Natural killer cell (primary cell): ENCODE data around the gene HTRA3. TPM values are rescaled to one million over a fixed set of nuclear protein-coding genes. Genes with fewer than 3 reads are reported as not detected.

ENCODE experiments used
- ATAC-seq, 3 donors: fragments of 150-1000 bp in 2 of 3; fragments of 200-7000 bp in 1 of 3; cut with Tn5 transposase; 1 replicate in 1 of 3; 2 replicates in 2 of 3; pipeline ENCODE4 v1.10.0; 2021; ENCODE audit warnings: mild to moderate bottlenecking in 2 of 3, moderate library complexity in 2 of 3
- DNase-seq, 2 donors: peaks; one replicate each; pipeline versions ENCODE4 v3.0.0 to v3.0.0-alpha.2; 2013 to 2021; ENCODE audit warnings: mixed read lengths in 1 of 2
- H3K27ac ChIP-seq: one replicate; pipeline ENCODE4 v1.5.1; 2013; ENCODE audit warnings: mild to moderate bottlenecking, low read length
- H3K27me3 ChIP-seq: one replicate; pipeline ENCODE4 v1.6.1; 2013; ENCODE audit warnings: low read length; ENCODE audit not compliant: control insufficient read depth, insufficient read depth
- H3K36me3 ChIP-seq: one replicate; pipeline ENCODE4 v1.6.1; 2013; ENCODE audit warnings: low read length; ENCODE audit not compliant: control insufficient read depth, insufficient read depth
- H3K4me1 ChIP-seq: one replicate; pipeline ENCODE4 v1.6.1; 2013; ENCODE audit warnings: low read length; ENCODE audit not compliant: control insufficient read depth, insufficient read depth
- H3K4me3 ChIP-seq: one replicate; pipeline ENCODE4 v1.5.1; 2013; ENCODE audit warnings: low read length
- H3K9me3 ChIP-seq: one replicate; pipeline ENCODE4 v1.6.1; 2013; ENCODE audit warnings: low read length; ENCODE audit not compliant: control insufficient read depth, insufficient read depth
- H3K27ac Mint-ChIP-seq, 2 donors: one replicate each; pipeline ENCODE4 v1.8.0; 2022; ENCODE audit warnings: mild to moderate bottlenecking in 2 of 2, mixed read lengths in 2 of 2, moderate library complexity in 1 of 2
- H3K27me3 Mint-ChIP-seq, 2 donors: one replicate each; pipeline ENCODE4 v1.8.0; 2022; ENCODE audit warnings: low read depth in 2 of 2, mixed read lengths in 2 of 2
- H3K36me3 Mint-ChIP-seq: one replicate; pipeline ENCODE4 v1.8.0; 2022; ENCODE audit warnings: mixed read lengths
- H3K4me1 Mint-ChIP-seq, 2 donors: one replicate each; pipeline ENCODE4 v1.8.0; 2022; ENCODE audit warnings: mixed read lengths in 2 of 2
- H3K4me3 Mint-ChIP-seq: one replicate; pipeline ENCODE4 v1.8.0; 2022; ENCODE audit warnings: mild to moderate bottlenecking, moderate library complexity, mixed read lengths
- H3K9me3 Mint-ChIP-seq, 2 donors: one replicate each; pipeline ENCODE4 v1.8.0; 2022; ENCODE audit warnings: mixed read lengths in 2 of 2
- WGBS: methylation state at CpG from one replicate; pipeline ENCODE4 v1.1.7; 2013; ENCODE audit warnings: missing lambda C conversion rate; ENCODE audit not compliant: insufficient coverage; 5-methylcytosine and 5-hydroxymethylcytosine counted together
- intact Hi-C: fragments of 100-400 bp; cut with micrococcal nuclease; formaldehyde crosslinking; loops from one replicate; pipeline ENCODE4 v1.14.2; 2022
- total RNA-seq, 4 donors: library from RNA; stranded (reverse); fragments of 120-200 nt in 1 of 4; gene quantifications; one replicate each; pipeline versions ENCODE4 v1.2.3 to v1.2.4, GENCODE V29; 2013 to 2022
- TF ChIP-seq, protein P1 (sequence below): fragments of 200-600 bp; IDR thresholded peaks from one replicate; pipeline ENCODE4 v1.8.0; 2022; ENCODE audit warnings: antibody characterized with exemption

Gene HTRA3
- total RNA-seq, 3 donors from 2014 or later (not counting 1 experiment from before 2014, with no cell fraction given), result not detected

DNA sequence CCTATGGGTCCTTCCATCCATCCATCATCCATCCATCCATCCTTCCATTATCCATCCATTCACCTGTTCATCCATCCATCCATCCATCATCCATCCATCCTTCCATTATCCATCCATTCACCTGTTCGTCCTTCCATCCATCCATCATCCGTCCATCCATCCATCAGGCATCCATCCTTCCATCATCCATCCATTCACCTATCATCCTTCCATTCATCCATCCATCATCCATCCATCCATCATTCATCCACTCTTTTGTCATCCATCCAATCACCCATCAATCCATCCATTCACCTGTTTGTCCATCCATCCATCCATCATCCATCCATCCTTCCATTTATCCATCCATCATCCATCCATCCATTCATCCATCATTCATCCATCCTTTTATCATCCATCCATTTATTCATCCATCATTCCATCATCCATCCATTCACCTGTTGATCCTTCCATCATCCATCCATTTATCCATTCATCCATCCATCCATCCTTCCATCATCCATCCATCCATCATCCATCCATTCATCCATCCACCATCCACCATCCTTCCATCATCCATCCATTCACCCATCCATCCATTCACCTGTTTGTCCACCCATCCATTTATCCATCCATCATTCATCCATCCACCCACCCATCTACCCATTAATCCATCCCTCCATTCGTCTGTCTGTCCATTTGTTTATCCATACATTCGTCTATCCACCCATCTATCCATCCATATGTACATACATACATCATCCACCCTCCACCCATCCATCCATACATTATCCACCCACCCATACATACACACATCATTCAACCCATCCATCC is 35.7 kb upstream of the HTRA3 start:
- DNase-seq (no peak), ATAC-seq (no peak)
- Histone ChIP-seq H3K27me3 (no peaks in the 10 kb centered on the region), H3K4me3 (no peak overlapping the region), H3K4me1 (peaks cover 7% of the 10 kb centered on the region), H3K36me3 (peaks cover 22% of the 10 kb centered on the region), H3K27ac (no peak overlapping the region), H3K9me3 (no peaks in the 10 kb centered on the region)
- Mint-ChIP-seq H3K4me1 (peaks cover 0 to 6% of the 10 kb centered on the region in 2 donors), H3K36me3 (no peaks in the 10 kb centered on the region), H3K9me3 (no peaks in the 10 kb centered on the region), H3K27ac (no peak overlapping the region), H3K4me3 (no peak overlapping the region), H3K27me3 (no peaks in the 10 kb centered on the region)
- TF ChIP-seq, protein P1, sequence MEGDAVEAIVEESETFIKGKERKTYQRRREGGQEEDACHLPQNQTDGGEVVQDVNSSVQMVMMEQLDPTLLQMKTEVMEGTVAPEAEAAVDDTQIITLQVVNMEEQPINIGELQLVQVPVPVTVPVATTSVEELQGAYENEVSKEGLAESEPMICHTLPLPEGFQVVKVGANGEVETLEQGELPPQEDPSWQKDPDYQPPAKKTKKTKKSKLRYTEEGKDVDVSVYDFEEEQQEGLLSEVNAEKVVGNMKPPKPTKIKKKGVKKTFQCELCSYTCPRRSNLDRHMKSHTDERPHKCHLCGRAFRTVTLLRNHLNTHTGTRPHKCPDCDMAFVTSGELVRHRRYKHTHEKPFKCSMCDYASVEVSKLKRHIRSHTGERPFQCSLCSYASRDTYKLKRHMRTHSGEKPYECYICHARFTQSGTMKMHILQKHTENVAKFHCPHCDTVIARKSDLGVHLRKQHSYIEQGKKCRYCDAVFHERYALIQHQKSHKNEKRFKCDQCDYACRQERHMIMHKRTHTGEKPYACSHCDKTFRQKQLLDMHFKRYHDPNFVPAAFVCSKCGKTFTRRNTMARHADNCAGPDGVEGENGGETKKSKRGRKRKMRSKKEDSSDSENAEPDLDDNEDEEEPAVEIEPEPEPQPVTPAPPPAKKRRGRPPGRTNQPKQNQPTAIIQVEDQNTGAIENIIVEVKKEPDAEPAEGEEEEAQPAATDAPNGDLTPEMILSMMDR, result no peak
- intact Hi-C loops, result no loop called here
- WGBS, result 97% methylated on average over 4 of the region's 4 CpGs

DNA sequence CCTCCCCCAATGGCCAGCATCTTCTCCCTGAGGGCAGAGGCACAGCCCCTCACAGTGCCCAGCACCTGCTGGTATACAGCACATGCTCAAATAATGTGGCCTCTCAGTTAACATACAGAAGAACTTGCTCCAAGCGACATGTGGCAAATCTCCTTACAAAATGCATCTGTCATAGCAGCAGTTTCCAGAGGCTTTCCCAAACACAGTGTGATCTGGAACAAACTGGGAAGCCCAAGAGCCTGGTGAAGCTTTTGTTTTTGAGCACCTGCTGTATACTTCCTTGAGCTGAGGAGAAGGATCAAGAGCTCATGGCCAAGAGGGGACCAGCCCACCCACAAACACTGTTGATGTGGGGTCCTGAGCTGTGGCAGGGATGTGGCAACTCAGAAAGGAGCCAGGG is 34.8 kb upstream of the HTRA3 start:
- 100% methylated on average over 1 of the region's 1 CpG for WGBS
- Mint-ChIP-seq H3K4me1 (no peaks in the 10 kb centered on the region), H3K36me3 (no peaks in the 10 kb centered on the region), H3K4me3 (no peak overlapping the region), H3K27ac (no peak overlapping the region), H3K27me3 (no peaks in the 10 kb centered on the region), H3K9me3 (no peaks in the 10 kb centered on the region)
- Histone ChIP-seq H3K4me3 (no peak overlapping the region), H3K27me3 (no peaks in the 10 kb centered on the region), H3K36me3 (peaks cover 23% of the 10 kb centered on the region), H3K9me3 (no peaks in the 10 kb centered on the region), H3K4me1 (no peaks in the 10 kb centered on the region), H3K27ac (no peak overlapping the region)
- ATAC-seq (no peak), DNase-seq (no peak)
- TF ChIP-seq, protein P1, result no peak
- intact Hi-C loops, result no loop called here

DNA sequence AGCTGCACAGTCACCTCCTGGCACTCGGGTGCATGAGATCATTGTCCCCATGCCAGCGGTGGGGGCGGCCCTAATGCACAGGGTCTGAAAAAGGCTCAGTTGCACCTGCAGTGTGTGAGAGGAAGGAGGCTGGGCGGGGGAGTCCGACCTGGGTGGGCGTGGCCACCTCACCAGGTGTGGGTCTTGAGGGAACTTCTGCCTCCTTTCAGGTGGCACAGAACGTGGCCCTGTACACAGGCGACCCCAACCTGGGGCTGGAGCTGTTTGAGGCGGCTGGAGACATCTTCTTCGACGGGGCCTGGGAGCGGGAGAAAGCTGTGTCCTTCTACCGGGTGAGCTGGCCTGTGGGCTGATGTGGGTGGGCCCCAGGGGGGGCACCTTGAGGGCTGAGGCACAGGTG is 34.3 kb upstream of the HTRA3 start:
- DNase-seq (no peak), ATAC-seq (no peak)
- H3K4me3 ChIP-seq, result no peak overlapping the region
- Mint-ChIP-seq H3K27me3 (no peaks in the 10 kb centered on the region), H3K27ac (no peak overlapping the region), H3K4me3 (no peak overlapping the region), H3K36me3 (no peaks in the 10 kb centered on the region), H3K9me3 (no peaks in the 10 kb centered on the region), H3K4me1 (no peaks in the 10 kb centered on the region)
- intact Hi-C loops, result no loop called here
- H3K27ac ChIP-seq, result no peak overlapping the region
- no peaks in the 10 kb centered on the region for H3K9me3 ChIP-seq
- WGBS, result 79% methylated on average over 13 of the region's 13 CpGs
- TF ChIP-seq, protein P1, result no peak
- peaks cover 23% of the 10 kb centered on the region for H3K36me3 ChIP-seq
- no peaks in the 10 kb centered on the region for H3K4me1 ChIP-seq
- no peaks in the 10 kb centered on the region for H3K27me3 ChIP-seq

DNA sequence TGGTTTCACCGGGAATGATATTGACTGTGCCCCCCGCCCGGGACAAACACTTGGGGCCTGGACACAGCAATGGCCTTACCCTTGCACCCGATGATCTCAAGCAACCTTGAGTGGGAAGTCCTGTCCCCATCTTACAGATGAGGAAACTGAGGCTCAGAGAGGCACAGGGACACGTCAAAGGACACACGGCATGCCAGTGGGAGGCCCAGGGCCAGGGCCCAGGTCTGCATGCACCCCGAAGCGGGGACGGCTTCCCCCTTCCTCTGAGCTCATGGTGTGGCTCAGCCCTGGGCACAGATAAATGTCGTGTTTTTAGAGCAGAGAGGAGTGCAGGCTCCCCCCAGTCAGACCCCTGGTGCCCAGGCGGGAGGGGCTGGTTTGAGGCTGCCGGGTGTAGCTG is 33.9 kb upstream of the HTRA3 start:
- peaks cover 23% of the 10 kb centered on the region for H3K36me3 ChIP-seq
- Mint-ChIP-seq H3K27ac (no peak overlapping the region), H3K36me3 (no peaks in the 10 kb centered on the region), H3K9me3 (no peaks in the 10 kb centered on the region), H3K4me3 (no peak overlapping the region), H3K4me1 (no peaks in the 10 kb centered on the region), H3K27me3 (no peaks in the 10 kb centered on the region)
- DNase-seq, result no peak
- H3K27me3 ChIP-seq, result no peaks in the 10 kb centered on the region
- H3K4me3 ChIP-seq, result no peak overlapping the region
- ATAC-seq, result no peak
- intact Hi-C loops, result no loop called here
- H3K4me1 ChIP-seq, result peaks cover 3% of the 10 kb centered on the region
- TF ChIP-seq, protein P1, result no peak
- 96% methylated on average over 12 of the region's 12 CpGs for WGBS
- H3K27ac ChIP-seq, result no peak overlapping the region
- H3K9me3 ChIP-seq, result no peaks in the 10 kb centered on the region
